Ovary (tissue), 3 donors: ENCODE data around the gene RDH8.

Experiments used
- CTCF ChIP-seq, 3 donors: fragments of 450-650 bp in 2 of 3; fragments of 200-600 bp in 1 of 3; IDR thresholded peaks; one replicate each; pipeline versions ENCODE4 v1.5.1 to v1.8.0; 2016 to 2022; ENCODE audit warnings: antibody characterized with exemption in 3 of 3, mild to moderate bottlenecking in 1 of 3
- EP300 ChIP-seq: sonication (generic); formaldehyde crosslinking; IDR thresholded peaks from one replicate; pipeline ENCODE4 v1.6.1; 2017; ENCODE audit warnings: antibody characterized with exemption
- POLR2A ChIP-seq: fragments of 450-650 bp; IDR thresholded peaks from one replicate; pipeline ENCODE4 v1.6.1; 2017; ENCODE audit warnings: antibody characterized with exemption, mild to moderate bottlenecking, moderate library complexity
- donor health status: DM: no; HTN: no; CAD: no.

- no peak for TF ChIP-seq CTCF (IDR thresholded peaks at IDR 0.05)
- no peak for TF ChIP-seq POLR2A
- no peak for TF ChIP-seq EP300
These were observed 13.5 kb downstream of the RDH8 start for GRCh38 chr19:10026744-10027143.
